CD4-positive, alpha-beta T cell treated with Interleukin-6 at 100 ng/mL for 8 hours (primary cell): ENCODE data around the gene VPS37C.
"Not testable (repeated sequence)": the region's sequence is repeated elsewhere in the genome, so short reads cannot be mapped to it uniquely, and the experiment has no call there.

Source experiments
- DNase-seq: peaks from one replicate; pipeline ENCODE4 v3.0.0-alpha.2; 2020; ENCODE audit warnings: mixed read lengths, low spot score

Gene VPS37C

GRCh38 chr11:61161190-61162091 lies at the start of gene VPS37C:
Gene VPS37C (minus strand): TSS chr11:61161426. CDS start chr11:61138829, 22,597 bp downstream.
- DNase-seq: peak; percentile 90

- not testable (repeated sequence) for DNase-seq
Observed at GRCh38 chr11:61210629-61211028, 49.4 kb upstream of the VPS37C start.

- DNase-seq: not testable (repeated sequence)
Observed at GRCh38 chr11:61207636-61208310, 46.5 kb upstream of the VPS37C start.

- DNase-seq: not testable (repeated sequence)
Observed at GRCh38 chr11:61204502-61205059, 43.4 kb upstream of the VPS37C start.

- not testable (repeated sequence) for DNase-seq
Observed at GRCh38 chr11:61203873-61204272, 42.6 kb upstream of the VPS37C start.

- DNase-seq: not testable (repeated sequence)
Observed at GRCh38 chr11:61202950-61203746, 41.9 kb upstream of the VPS37C start, which contains the start of gene PGA3. Gene PGA3 (plus strand): TSS chr11:61203515. CDS start chr11:61203565, 50 bp downstream.

GRCh38 chr11:61201476-61201875 lies 40.2 kb upstream of the VPS37C start:
- no peak for DNase-seq

- no peak for DNase-seq
Observed at GRCh38 chr11:61198948-61199523, 37.8 kb upstream of the VPS37C start.

GRCh38 chr11:61198361-61198760 lies 37.1 kb upstream of the VPS37C start:
- DNase-seq: no peak

GRCh38 chr11:61195719-61196118 lies 34.5 kb upstream of the VPS37C start:
- no peak for DNase-seq

- no peak for DNase-seq
Observed at GRCh38 chr11:61194981-61195695, 33.9 kb upstream of the VPS37C start.

- DNase-seq: no peak
Observed at GRCh38 chr11:61194169-61194671, 33.0 kb upstream of the VPS37C start.

GRCh38 chr11:61193596-61193995 lies 32.4 kb upstream of the VPS37C start:
- DNase-seq: no peak

- DNase-seq: no peak
Observed at GRCh38 chr11:61189933-61190332, 28.7 kb upstream of the VPS37C start.

- peak; percentile 71 for DNase-seq
Observed at GRCh38 chr11:61187505-61188130, 26.4 kb upstream of the VPS37C start.

- no peak for DNase-seq
Observed at GRCh38 chr11:61186504-61186903, 25.3 kb upstream of the VPS37C start.

GRCh38 chr11:61183645-61184044 lies 22.4 kb upstream of the VPS37C start:
- no peak for DNase-seq

GRCh38 chr11:61181489-61181888 lies 20.3 kb upstream of the VPS37C start:
- no peak for DNase-seq

- not testable (repeated sequence) for DNase-seq
Observed at GRCh38 chr11:61180205-61180604, 19.0 kb upstream of the VPS37C start.

- DNase-seq: no peak
Observed at GRCh38 chr11:61176446-61176845, 15.2 kb upstream of the VPS37C start.
